Calu3 (cell line): ENCODE measurements around the gene NALCN. TPM values are rescaled to one million over a fixed set of nuclear protein-coding genes. Genes with fewer than 3 reads are reported as not detected.

Experiments
- BruUV-seq: library from RNA; stranded (reverse); fragments of 400-500 nt; replicated peaks from 2 replicates; lab custom pipeline; 2021; lab: Mats Ljungman, UMichigan
- CTCF ChIA-PET: fragments of 300-600 bp; sonication (Branson Sonifier 250); formaldehyde crosslinking; loops from one replicate; lab custom pipeline; 2022; ENCODE audit warnings: antibody characterized with exemption; lab: Charles Lee
- DNase-seq: peaks from one replicate; pipeline ENCODE4 v3.0.0; 2022
- H3K27ac Mint-ChIP-seq: one replicate; pipeline ENCODE4 v1.8.0; 2022; ENCODE audit warnings: mixed read lengths; ENCODE audit not compliant: unreplicated experiment
- H3K27me3 Mint-ChIP-seq: one replicate; pipeline ENCODE4 v1.8.0; 2022; ENCODE audit warnings: mixed read lengths; ENCODE audit not compliant: unreplicated experiment
- H3K36me3 Mint-ChIP-seq: one replicate; pipeline ENCODE4 v1.8.0; 2022; ENCODE audit warnings: mild to moderate bottlenecking, moderate library complexity, mixed read lengths; ENCODE audit not compliant: insufficient read depth, unreplicated experiment
- H3K4me1 Mint-ChIP-seq: one replicate; pipeline ENCODE4 v1.8.0; 2022; ENCODE audit warnings: mild to moderate bottlenecking, low read depth, mixed read lengths; ENCODE audit not compliant: unreplicated experiment
- H3K4me3 Mint-ChIP-seq: one replicate; pipeline ENCODE4 v1.8.0; 2022; ENCODE audit warnings: mild to moderate bottlenecking, low read depth, moderate library complexity, mixed read lengths; ENCODE audit not compliant: unreplicated experiment
- H3K9me3 Mint-ChIP-seq: one replicate; pipeline ENCODE4 v1.8.0; 2022; ENCODE audit warnings: low read depth, mixed read lengths; ENCODE audit not compliant: unreplicated experiment
- CTCF ChIP-seq: fragments of 200-600 bp; IDR thresholded peaks from one replicate; pipeline ENCODE4 v1.8.0; 2022; ENCODE audit warnings: antibody characterized with exemption; ENCODE audit not compliant: unreplicated experiment
- intact Hi-C: fragments of 100-400 bp; cut with micrococcal nuclease; formaldehyde crosslinking; loops from one replicate; pipeline ENCODE4 v1.10.0; 2022; ENCODE audit not compliant: unreplicated experiment
- total RNA-seq: library from RNA; stranded (reverse); gene quantifications from 2 replicates; pipeline ENCODE4 v1.2.3, GENCODE V29; 2022

The NALCN gene
- total RNA-seq, 1 experiment from 2014 or later, result 2.8 TPM

GRCh38 chr13:101146101-101146898 lies 270.0 kb downstream of the NALCN start:
- no peak for TF ChIP-seq CTCF
- H3K27ac Mint-ChIP-seq, result no peak overlapping the region
- DNase-seq, result no peak
- H3K4me1 Mint-ChIP-seq, result peaks cover 9% of the 10 kb centered on the region
- CTCF ChIA-PET, result interaction anchor here (1.6 kb wide), 1 partner anchor 399 kb away, joined by 4 read pairs; no protein-coding TSS in a partner anchor
- H3K9me3 Mint-ChIP-seq, result no peaks in the 10 kb centered on the region
- no peak overlapping the region for H3K4me3 Mint-ChIP-seq
- no peaks in the 10 kb centered on the region for H3K36me3 Mint-ChIP-seq
- intact Hi-C loops, result loop anchor here (2.0 to 10.0 kb wide), 2 partner anchors 611 to 799 kb away; no protein-coding TSS in a partner anchor
- H3K27me3 Mint-ChIP-seq, result no peaks in the 10 kb centered on the region
- BruUV-seq, result no TSS peak

GRCh38 chr13:101144808-101145419 lies 271.4 kb downstream of the NALCN start:
- no peak overlapping the region for H3K27ac Mint-ChIP-seq
- peaks cover 9% of the 10 kb centered on the region for H3K4me1 Mint-ChIP-seq
- BruUV-seq, result no TSS peak
- no peaks in the 10 kb centered on the region for H3K27me3 Mint-ChIP-seq
- no peaks in the 10 kb centered on the region for H3K9me3 Mint-ChIP-seq
- no peaks in the 10 kb centered on the region for H3K36me3 Mint-ChIP-seq
- H3K4me3 Mint-ChIP-seq, result no peak overlapping the region
- intact Hi-C loops, result loop anchor here (2.0 to 10.0 kb wide), 2 partner anchors 330 to 800 kb away; no protein-coding TSS in a partner anchor
- no peak for TF ChIP-seq CTCF
- DNase-seq, result no peak
- CTCF ChIA-PET, result interaction anchor here (1.6 kb wide), 1 partner anchor 401 kb away, joined by 4 read pairs; no protein-coding TSS in a partner anchor

- Mint-ChIP-seq H3K4me1 (peaks cover 1% of the 10 kb centered on the region), H3K27ac (no peak overlapping the region), H3K4me3 (no peak overlapping the region), H3K36me3 (no peaks in the 10 kb centered on the region), H3K27me3 (no peaks in the 10 kb centered on the region), H3K9me3 (no peaks in the 10 kb centered on the region)
- no peak for TF ChIP-seq CTCF
- no peak for DNase-seq
- no TSS peak for BruUV-seq
- CTCF ChIA-PET, result no interaction called here
- intact Hi-C loops, result loop anchor here (10.0 kb wide), 1 partner anchor 804 kb away; no protein-coding TSS in a partner anchor
Measured at GRCh38 chr13:101140936-101141335, 275.4 kb downstream of the NALCN start.

- no peak for DNase-seq
- Mint-ChIP-seq H3K27ac (no peak overlapping the region), H3K27me3 (no peaks in the 10 kb centered on the region), H3K9me3 (no peaks in the 10 kb centered on the region), H3K4me3 (no peak overlapping the region), H3K36me3 (no peaks in the 10 kb centered on the region), H3K4me1 (no peaks in the 10 kb centered on the region)
- no peak for TF ChIP-seq CTCF
- intact Hi-C loops, result loop anchor here (10.0 kb wide), 1 partner anchor 805 kb away; no protein-coding TSS in a partner anchor
- CTCF ChIA-PET, result no interaction called here
- BruUV-seq, result no TSS peak
Measured at GRCh38 chr13:101140087-101140770, 276.1 kb downstream of the NALCN start.
